H1 (cell line): ENCODE measurements around the gene CHRNA9. TPM values are rescaled to one million over a fixed set of nuclear protein-coding genes. Genes with fewer than 3 reads are reported as not detected.

Source experiments
- ATF2 ChIP-seq: IDR thresholded peaks from 2 replicates; pipeline ENCODE4 v1.6.1; 2012; ENCODE audit warnings: low read length, inconsistent platforms
- BRCA1 ChIP-seq: IDR thresholded peaks from 2 replicates; pipeline ENCODE4 v1.6.1; 2012; ENCODE audit warnings: low read depth, low read length, improper control_type of control experiment
- CEBPB ChIP-seq: IDR thresholded peaks from 2 replicates; pipeline ENCODE4 v1.6.1; 2012; ENCODE audit warnings: low read depth, low read length
- CHD1 ChIP-seq: IDR thresholded peaks from 2 replicates; pipeline ENCODE4 v1.6.1; 2012; ENCODE audit warnings: low read depth, low read length, improper control_type of control experiment
- EZH2 ChIP-seq: fragments of 200-600 bp; sonication (generic); IDR thresholded peaks from 2 replicates; pipeline ENCODE4 v1.7.1; 2012; ENCODE audit warnings: low read depth, mild to moderate bottlenecking, moderate library complexity, low read length, inconsistent platforms; ENCODE audit not compliant: severe bottlenecking
- HDAC2 ChIP-seq, 2 experiments: fragments of 300-600 bp in 1 of 2; sonication (generic) in 1 of 2; IDR thresholded peaks; 2 replicates each; pipeline ENCODE4 v1.6.1; 2011 to 2012; ENCODE audit warnings: low read depth in 2 of 2, low read length in 2 of 2, mild to moderate bottlenecking in 2 of 2, moderate library complexity in 2 of 2, borderline replicate concordance in 1 of 2, inconsistent platforms in 1 of 2
- MAFK ChIP-seq: IDR thresholded peaks from 2 replicates; pipeline ENCODE4 v1.6.1; 2012; ENCODE audit warnings: low read depth, mild to moderate bottlenecking, improper control_type of control experiment, low read length
- MAX ChIP-seq: IDR thresholded peaks from 2 replicates; pipeline ENCODE4 v1.6.1; 2012; ENCODE audit warnings: inconsistent platforms
- RAD21 ChIP-seq, 2 experiments: IDR thresholded peaks in 1 of 2; conservative IDR thresholded peaks in 1 of 2; 2 replicates each; pipeline ENCODE4 v1.6.1; 2011; ENCODE audit warnings: low read depth in 2 of 2, low read length in 2 of 2, improper control_type of control experiment in 1 of 2, inconsistent platforms in 1 of 2, mild to moderate bottlenecking in 1 of 2, moderate library complexity in 1 of 2
- RNF2 ChIP-seq: fragments of 200-900, 300-1000 bp; sonication (generic); IDR thresholded peaks from 2 replicates; pipeline ENCODE4 v1.7.1; 2016; ENCODE audit warnings: borderline replicate concordance, low read depth, mild to moderate bottlenecking, antibody characterized with exemption, low read length; ENCODE audit not compliant: poor library complexity, severe bottlenecking; ENCODE audit errors: missing control alignments
- RXRA ChIP-seq: IDR thresholded peaks from 2 replicates; pipeline ENCODE4 v1.6.1; 2011; ENCODE audit warnings: low read depth, mild to moderate bottlenecking, low read length, moderate library complexity; ENCODE audit not compliant: insufficient read depth
- SP2 ChIP-seq: IDR thresholded peaks from 2 replicates; pipeline ENCODE4 v1.6.1; 2012; ENCODE audit warnings: mild to moderate bottlenecking, low read length, inconsistent platforms
- SRF ChIP-seq: IDR thresholded peaks from 2 replicates; pipeline ENCODE4 v1.6.1; 2011; ENCODE audit warnings: mild to moderate bottlenecking, low read depth, low read length, moderate library complexity
- SUZ12 ChIP-seq: fragments of 200-600 bp; sonication (generic); IDR thresholded peaks from 2 replicates; pipeline ENCODE4 v1.6.1; 2012; ENCODE audit warnings: mild to moderate bottlenecking, inconsistent platforms, low read length, moderate library complexity, mixed read lengths
- TAF7 ChIP-seq: optimal IDR thresholded peaks from 2 replicates; pipeline ENCODE3; 2011; ENCODE audit warnings: low read depth, mild to moderate bottlenecking, inconsistent platforms, low read length, moderate library complexity, borderline replicate concordance
- TEAD4 ChIP-seq: IDR thresholded peaks from 2 replicates; pipeline ENCODE4 v1.6.1; 2012; ENCODE audit warnings: low read depth, low read length, inconsistent platforms, mixed read lengths
- polyA plus RNA-seq, 7 experiments: library from polyadenylated mRNA; depleted of rRNA in 3 of 7; stranded (reverse) in 5 of 7; unstranded in 2 of 7; fragments of >200 nt in 5 of 7; fragments of 200-250 nt in 2 of 7; gene quantifications; 1 replicate in 5 of 7; 2 replicates in 1 of 7; 4 replicates in 1 of 7; pipeline versions ENCODE4 v1.2.1 to v1.2.3, GENCODE V29; 2011 to 2013; ENCODE audit warnings: missing spikeins in 2 of 7, mixed read lengths in 2 of 7
- total RNA-seq: library from RNA; stranded (reverse); fragmentation: NEBNext Ultra II Directional; extraction: Animal tissue kit (Norgen Biotek cat#: 25700); gene quantifications from 2 replicates; pipeline ENCODE4 v1.2.1, GENCODE V29; 2021

Gene CHRNA9
- total and polyA plus RNA-seq, 2 of the 8 experiments (the other 6 are each of a cell fraction or from before 2014, with no cell fraction given) = 1.4 to 3.3 TPM

- TF ChIP-seq SUZ12 (no peak), HDAC2 (IDR thresholded peaks at IDR 0.05; ENCODE audit: borderline replicate concordance in 1 of 2, low read depth in 2 of 2, low read length in 2 of 2) (no peak), CEBPB (no peak), RAD21 (IDR thresholded peaks at IDR 0.05 in 1 of 2, conservative IDR thresholded peaks at IDR 0.05 in 1 of 2; ENCODE audit: low read depth in 2 of 2, low read length in 2 of 2) (peak; percentile 82 to 84), MAX (no peak), RXRA (no peak), TEAD4 (no peak), TAF7 (no peak), RNF2 (no peak), ATF2 (peak; percentile 88; the same call in 1 of the 2 replicates), SP2 (no peak), BRCA1 (no peak), EZH2 (no peak), MAFK (no peak), SRF (no peak), CHD1 (no peak)
Observed at GRCh38 chr4:40325406-40326019, 9.6 kb upstream of the CHRNA9 start (continued).
